HEK293 (cell line): ENCODE measurements around the gene STAG3.
A peak's percentile ranks its signal among the peaks of the same experiment; 100 is the strongest.

Experiments used
- CTCF ChIA-PET: fragments of 350-600 bp; formaldehyde crosslinking; extraction: SDS; loops from one replicate; lab custom pipeline; 2021; ENCODE audit warnings: antibody characterized with exemption; lab: Yijun Ruan, JAX
- POLR2A ChIA-PET: fragments of 300-600 bp; formaldehyde crosslinking; extraction: SDS; loops from one replicate; lab custom pipeline; 2020; ENCODE audit warnings: antibody characterized with exemption, inconsistent platforms; lab: Yijun Ruan, JAX
- H3K27ac ChIP-seq: fragments of 200-500 bp; sonication (Bioruptor generic); 2 replicates; pipeline ENCODE4 v1.5.1; 2014; ENCODE audit warnings: low read depth, low read length, control low read depth, inconsistent platforms; ENCODE audit errors: extremely low read depth
- H3K36me3 ChIP-seq, 2 experiments: fragments of 200-500 bp in 1 of 2; sonication (Bioruptor generic) in 1 of 2; 1 replicate in 1 of 2; 2 replicates in 1 of 2; pipeline ENCODE4 v1.5.1; 2014 to 2017; ENCODE audit warnings: inconsistent platforms in 2 of 2, low read length in 2 of 2; ENCODE audit not compliant: control insufficient read depth in 2 of 2, insufficient read depth in 1 of 2
- H3K4me1 ChIP-seq: fragments of 200-500 bp; sonication (Bioruptor generic); 2 replicates; pipeline ENCODE4 v1.5.1; 2014; ENCODE audit warnings: mild to moderate bottlenecking, low read length, inconsistent platforms; ENCODE audit not compliant: control insufficient read depth, insufficient read depth
- H3K4me3 ChIP-seq: 2 replicates; pipeline ENCODE4 v1.5.1; 2011; ENCODE audit warnings: low read depth, mild to moderate bottlenecking, control low read depth, low read length, moderate library complexity
- H3K9me3 ChIP-seq: fragments of 200-500 bp; sonication (Bioruptor generic); 2 replicates; pipeline ENCODE4 v1.5.1; 2014; ENCODE audit warnings: low read depth, low read length, inconsistent platforms; ENCODE audit not compliant: control insufficient read depth, insufficient read depth
- KLF8 ChIP-seq: fragments of 450-650 bp; formaldehyde crosslinking; IDR thresholded peaks from 2 replicates; pipeline ENCODE4 v1.5.1; 2016; ENCODE audit warnings: missing biosample characterization, missing genetic modification characterization
- PRDM1 ChIP-seq: fragments of 450-650 bp; formaldehyde crosslinking; IDR thresholded peaks from 2 replicates; pipeline ENCODE4; 2016; ENCODE audit warnings: missing biosample characterization, missing genetic modification characterization
- REST ChIP-seq: fragments of 450-650 bp; formaldehyde crosslinking; IDR thresholded peaks from 2 replicates; pipeline ENCODE4 v1.5.1; 2016; ENCODE audit warnings: missing biosample characterization, missing genetic modification characterization
- ZBTB17 ChIP-seq: fragments of 450-650 bp; formaldehyde crosslinking; IDR thresholded peaks from 2 replicates; pipeline ENCODE4 v1.5.1; 2016; ENCODE audit warnings: missing biosample characterization, missing genetic modification characterization
- ZEB2 ChIP-seq: fragments of 450-650 bp; formaldehyde crosslinking; IDR thresholded peaks from 2 replicates; pipeline ENCODE4 v1.5.1; 2016; ENCODE audit warnings: missing biosample characterization, missing genetic modification characterization
- ZFHX2 ChIP-seq: fragments of 450-650 bp; formaldehyde crosslinking; conservative IDR thresholded peaks from 2 replicates; pipeline ENCODE4 v1.5.1; 2016; ENCODE audit warnings: missing biosample characterization, missing genetic modification characterization
- ZNF155 ChIP-seq: fragments of 450-650 bp; formaldehyde crosslinking; IDR thresholded peaks from 2 replicates; pipeline ENCODE4 v1.5.1; 2016; ENCODE audit warnings: missing biosample characterization, missing genetic modification characterization
- ZNF175 ChIP-seq: fragments of 450-650 bp; formaldehyde crosslinking; IDR thresholded peaks from 2 replicates; pipeline ENCODE4 v1.5.1; 2016; ENCODE audit warnings: missing biosample characterization, missing genetic modification characterization
- ZNF19 ChIP-seq: fragments of 450-650 bp; formaldehyde crosslinking; IDR thresholded peaks from 2 replicates; pipeline ENCODE4; 2016; ENCODE audit warnings: missing biosample characterization, missing genetic modification characterization, low read depth
- ZNF214 ChIP-seq: fragments of 450-650 bp; formaldehyde crosslinking; IDR thresholded peaks from 2 replicates; pipeline ENCODE4 v1.5.1; 2017; ENCODE audit warnings: missing biosample characterization, mild to moderate bottlenecking, missing genetic modification characterization, borderline replicate concordance
- ZNF26 ChIP-seq: fragments of 450-650 bp; formaldehyde crosslinking; IDR thresholded peaks from 2 replicates; pipeline ENCODE4 v1.5.1; 2016; ENCODE audit warnings: missing biosample characterization, missing genetic modification characterization
- ZNF274 ChIP-seq, 2 experiments: fragments of 200-500 bp in 1 of 2; fragments of 450-650 bp in 1 of 2; sonication (Bioruptor generic) in 1 of 2; formaldehyde crosslinking in 1 of 2; IDR thresholded peaks; 2 replicates each; pipeline versions ENCODE4 v1.5.1 to v1.6.1; 2014 to 2016; ENCODE audit warnings: borderline replicate concordance in 1 of 2, inconsistent platforms in 1 of 2, low read length in 1 of 2, missing biosample characterization in 1 of 2, missing genetic modification characterization in 1 of 2
- ZNF341 ChIP-seq: fragments of 450-650 bp; formaldehyde crosslinking; IDR thresholded peaks from 2 replicates; pipeline ENCODE4; 2016; ENCODE audit warnings: low read depth, missing biosample characterization, missing genetic modification characterization
- ZNF366 ChIP-seq: fragments of 450-650 bp; formaldehyde crosslinking; conservative IDR thresholded peaks from 2 replicates; pipeline ENCODE4 v1.5.1; 2016; ENCODE audit warnings: missing biosample characterization, missing genetic modification characterization
- ZNF580 ChIP-seq: fragments of 450-650 bp; formaldehyde crosslinking; IDR thresholded peaks from 2 replicates; pipeline ENCODE4 v1.5.1; 2016; ENCODE audit warnings: missing biosample characterization, missing genetic modification characterization
- ZNF670 ChIP-seq: fragments of 450-650 bp; formaldehyde crosslinking; IDR thresholded peaks from 2 replicates; pipeline ENCODE4 v1.5.1; 2016; ENCODE audit warnings: missing biosample characterization, missing genetic modification characterization, low read depth
- ZNF785 ChIP-seq: fragments of 450-650 bp; formaldehyde crosslinking; IDR thresholded peaks from 2 replicates; pipeline ENCODE4 v1.5.1; 2016; ENCODE audit warnings: missing biosample characterization, missing genetic modification characterization
- ZNF837 ChIP-seq: fragments of 450-650 bp; formaldehyde crosslinking; IDR thresholded peaks from 2 replicates; pipeline ENCODE4 v1.5.1; 2016; ENCODE audit warnings: missing biosample characterization, missing genetic modification characterization
- ZSCAN4 ChIP-seq: fragments of 450-650 bp; formaldehyde crosslinking; IDR thresholded peaks from 2 replicates; pipeline ENCODE4 v1.5.1; 2017; ENCODE audit warnings: missing biosample characterization, missing genetic modification characterization

The STAG3 gene

GRCh38 chr7:100166317-100166940, 11.3 kb upstream of the STAG3 start:
- POLR2A ChIA-PET, result interaction anchor here (0.5 to 2.7 kb wide), 2 partner anchors 18 to 664 kb away, joined by 5 to 13 read pairs; partner anchors contain the start of gene LAMTOR4
- Histone ChIP-seq H3K36me3 (no peaks in the 10 kb centered on the region), H3K9me3 (no peaks in the 10 kb centered on the region), H3K4me3 (no peak overlapping the region), H3K4me1 (peaks cover 8% of the 10 kb centered on the region), H3K27ac (no peak overlapping the region)
- no peak for TF ChIP-seq ZNF175 (tag by site-specific recombination)
- TF ChIP-seq REST (tag by site-specific recombination), result no peak
- no peak for TF ChIP-seq ZBTB17 (tag by site-specific recombination)
- no peak for TF ChIP-seq ZNF214
- TF ChIP-seq ZNF785 (tag by site-specific recombination), result no peak
- TF ChIP-seq ZEB2, result no peak
- no peak for TF ChIP-seq ZNF670 (tag by site-specific recombination)
- no peak for TF ChIP-seq ZNF26
- no peak for TF ChIP-seq ZNF19 (tag by site-specific recombination)
- no peak for TF ChIP-seq ZNF580 (tag by site-specific recombination)
- no peak for TF ChIP-seq ZSCAN4 (tag by site-specific recombination)
- no peak for TF ChIP-seq ZNF274 (IDR thresholded peaks at IDR 0.05; ENCODE audit: low read length)
- TF ChIP-seq ZNF274 (tag by site-specific recombination; IDR thresholded peaks at IDR 0.05; ENCODE audit: borderline replicate concordance), result no peak
- CTCF ChIA-PET, result no interaction called here

GRCh38 chr7:100166970-100167911, 10.5 kb upstream of the STAG3 start:
- Histone ChIP-seq H3K9me3 (no peaks in the 10 kb centered on the region), H3K36me3 (no peaks in the 10 kb centered on the region), H3K27ac (no peak overlapping the region), H3K4me3 (no peak overlapping the region), H3K4me1 (peaks cover 8% of the 10 kb centered on the region)
- CTCF ChIA-PET, result interaction anchor here (0.6 to 1.9 kb wide), 4 partner anchors 18 to 34 kb away, joined by 3 to 9 read pairs (median 7); no protein-coding TSS in a partner anchor
- TF ChIP-seq ZNF155 (tag by site-specific recombination) (no peak), PRDM1 (0 out of 2 replicates have a peak, but pooled peaks have one; percentile 36), KLF8 (tag by site-specific recombination) (no peak), ZNF341 (tag by site-specific recombination) (0 out of 2 replicates have a peak, but pooled peaks have one; percentile 19), ZNF837 (tag by site-specific recombination) (no peak), ZNF366 (tag by site-specific recombination) (peak; percentile 44; the same call in 1 of the 2 replicates), REST (tag by site-specific recombination) (no peak), ZFHX2 (tag by site-specific recombination) (no peak)
- POLR2A ChIA-PET, result interaction anchor here (0.5 to 2.7 kb wide), 3 partner anchors 10 to 665 kb away, joined by 5 to 13 read pairs (median 5); partner anchors contain the start of genes GPC2, LAMTOR4 and STAG3
